H9 (cell line): ENCODE data around the gene CSTPP1. TPM values are rescaled to one million over a fixed set of nuclear protein-coding genes. Genes with fewer than 3 reads are reported as not detected.

ENCODE experiments used
- DNase-seq: peaks from one replicate; pipeline ENCODE4 v3.0.0-alpha.2; 2017
- H2AFZ ChIP-seq: one replicate; pipeline ENCODE4 v1.6.1; 2013; ENCODE audit warnings: mild to moderate bottlenecking, low read length, control low read depth, moderate library complexity
- H2AK5ac ChIP-seq: 2 replicates; pipeline ENCODE4 v1.6.1; 2013; ENCODE audit warnings: low read length, control low read depth, mixed read lengths; ENCODE audit not compliant: insufficient read length
- H2BK120ac ChIP-seq: one replicate; pipeline ENCODE4 v1.6.1; 2013; ENCODE audit warnings: low read depth, mild to moderate bottlenecking, low read length, control low read depth, inconsistent platforms; ENCODE audit not compliant: poor library complexity, severe bottlenecking
- H2BK12ac ChIP-seq: 2 replicates; pipeline ENCODE4 v1.6.1; 2013; ENCODE audit warnings: low read length, control low read depth, mixed read lengths, low read depth; ENCODE audit not compliant: insufficient read length
- H2BK15ac ChIP-seq: 2 replicates; pipeline ENCODE4 v1.6.1; 2013; ENCODE audit warnings: low read depth, low read length, control low read depth
- H2BK20ac ChIP-seq: one replicate; pipeline ENCODE4 v1.6.1; 2013; ENCODE audit warnings: low read depth, mild to moderate bottlenecking, low read length, control low read depth, inconsistent platforms; ENCODE audit not compliant: poor library complexity, severe bottlenecking
- H2BK5ac ChIP-seq: 2 replicates; pipeline ENCODE4 v1.6.1; 2013; ENCODE audit warnings: low read length, control low read depth, mixed read lengths; ENCODE audit not compliant: insufficient read length
- H3K14ac ChIP-seq: 2 replicates; pipeline ENCODE4 v1.6.1; 2013; ENCODE audit warnings: low read length, control low read depth; ENCODE audit not compliant: insufficient read depth
- H3K18ac ChIP-seq: 2 replicates; pipeline ENCODE4 v1.6.1; 2013; ENCODE audit warnings: low read depth, mild to moderate bottlenecking, mixed read lengths, low read length, control low read depth; ENCODE audit not compliant: insufficient read length
- H3K23ac ChIP-seq: 2 replicates; pipeline ENCODE4 v1.6.1; 2013; ENCODE audit warnings: low read length, control low read depth, mixed read lengths, low read depth; ENCODE audit not compliant: insufficient read length
- H3K23me2 ChIP-seq: 2 replicates; pipeline ENCODE4 v1.6.1; 2013; ENCODE audit warnings: low read depth, mild to moderate bottlenecking, mixed read lengths, low read length, control low read depth; ENCODE audit not compliant: insufficient read length, poor library complexity, severe bottlenecking
- H3K27ac ChIP-seq: 2 replicates; pipeline ENCODE4 v1.5.1; 2013; ENCODE audit warnings: low read length, control low read depth, mixed read lengths, low read depth; ENCODE audit not compliant: insufficient read length
- H3K27me3 ChIP-seq: 2 replicates; pipeline ENCODE4 v1.6.1; 2013; ENCODE audit warnings: low read length, control low read depth, inconsistent platforms; ENCODE audit not compliant: insufficient read depth
- H3K4ac ChIP-seq: 2 replicates; pipeline ENCODE4 v1.6.1; 2013; ENCODE audit warnings: low read depth, mild to moderate bottlenecking, control low read depth, inconsistent platforms, low read length, moderate library complexity
- H3K4me1 ChIP-seq: 2 replicates; pipeline ENCODE4 v1.6.1; 2013; ENCODE audit warnings: low read length, control low read depth, inconsistent platforms; ENCODE audit not compliant: insufficient read depth
- H3K4me2 ChIP-seq: 2 replicates; pipeline ENCODE4 v1.6.1; 2013; ENCODE audit warnings: low read length, control low read depth, mixed read lengths; ENCODE audit not compliant: insufficient read length, insufficient read depth
- H3K56ac ChIP-seq: 2 replicates; pipeline ENCODE4 v1.6.1; 2013; ENCODE audit warnings: low read depth, mild to moderate bottlenecking, mixed read lengths, low read length, control low read depth; ENCODE audit not compliant: insufficient read length
- H3K79me1 ChIP-seq: 2 replicates; pipeline ENCODE4 v1.6.1; 2013; ENCODE audit warnings: low read depth, mild to moderate bottlenecking, moderate library complexity, low read length, control low read depth, inconsistent platforms; ENCODE audit not compliant: insufficient read depth, poor library complexity, severe bottlenecking
- H3K79me2 ChIP-seq: 2 replicates; pipeline ENCODE4 v1.6.1; 2013; ENCODE audit warnings: low read length, control low read depth, inconsistent platforms; ENCODE audit not compliant: insufficient read depth
- H3K9ac ChIP-seq: 2 replicates; pipeline ENCODE4 v1.6.1; 2013; ENCODE audit warnings: low read length, control low read depth, mixed read lengths; ENCODE audit not compliant: insufficient read length; ENCODE audit errors: extremely low read depth
- H3K9me3 ChIP-seq: one replicate; pipeline ENCODE4 v1.6.1; 2013; ENCODE audit warnings: low read depth, low read length, inconsistent platforms; ENCODE audit not compliant: control insufficient read depth
- H3T11ph ChIP-seq: one replicate; pipeline ENCODE4 v1.6.1; 2013; ENCODE audit warnings: mild to moderate bottlenecking, low read length, control low read depth, inconsistent platforms
- H4K20me1 ChIP-seq: one replicate; pipeline ENCODE4 v1.6.1; 2013; ENCODE audit not compliant: control insufficient read depth, insufficient read length, insufficient read depth
- H4K5ac ChIP-seq: 2 replicates; pipeline ENCODE4 v1.6.1; 2013; ENCODE audit warnings: low read depth, mild to moderate bottlenecking, mixed read lengths, low read length, control low read depth; ENCODE audit not compliant: insufficient read length
- H4K8ac ChIP-seq: replicated peaks from 2 replicates; pipeline ENCODE4 v1.6.1; 2013; ENCODE audit warnings: low read length, control low read depth, mixed read lengths, low read depth; ENCODE audit not compliant: insufficient read length
- H4K91ac ChIP-seq: 2 replicates; pipeline ENCODE4 v1.6.1; 2013; ENCODE audit warnings: low read depth, mild to moderate bottlenecking, moderate library complexity, mixed read lengths, low read length, control low read depth; ENCODE audit not compliant: insufficient read length
- H3K27ac Mint-ChIP-seq, 3 experiments: 2 replicates in 2 of 3; 3 replicates in 1 of 3; pipeline ENCODE4 v1.8.0; 2020 to 2021; ENCODE audit warnings: mixed read lengths in 3 of 3, mild to moderate bottlenecking in 1 of 3, moderate library complexity in 1 of 3
- H3K27me3 Mint-ChIP-seq: 2 replicates; pipeline ENCODE4 v1.8.0; 2021; ENCODE audit warnings: low read depth, mild to moderate bottlenecking, moderate library complexity, mixed read lengths
- H3K36me3 Mint-ChIP-seq, 3 experiments: 2 replicates in 2 of 3; 3 replicates in 1 of 3; pipeline ENCODE4 v1.8.0; 2020 to 2021; ENCODE audit warnings: low read depth in 3 of 3, mixed read lengths in 3 of 3; ENCODE audit not compliant: insufficient read depth in 1 of 3
- H3K4me1 Mint-ChIP-seq, 2 experiments: 2 replicates each; pipeline ENCODE4 v1.8.0; 2020; ENCODE audit warnings: mixed read lengths in 2 of 2
- H3K4me3 Mint-ChIP-seq, 2 experiments: 2 replicates in 1 of 2; 3 replicates in 1 of 2; pipeline ENCODE4 v1.8.0; 2020 to 2021; ENCODE audit warnings: mild to moderate bottlenecking in 2 of 2, mixed read lengths in 2 of 2, moderate library complexity in 1 of 2
- H3K9me3 Mint-ChIP-seq, 2 experiments: 2 replicates in 1 of 2; 3 replicates in 1 of 2; pipeline ENCODE4 v1.8.0; 2020; ENCODE audit warnings: mild to moderate bottlenecking in 2 of 2, mixed read lengths in 2 of 2, moderate library complexity in 1 of 2
- CTCF ChIP-seq: fragments of 200-600 bp; sonication (generic); conservative IDR thresholded peaks from 3 replicates; pipeline ENCODE4 v1.8.0; 2021; ENCODE audit warnings: antibody characterized with exemption, mild to moderate bottlenecking
- WGBS: extraction: QIAGEN DNeasy Blood & Tissue Kit; methylation state at CpG from one replicate; pipeline ENCODE4 v1.1.7; 2013; ENCODE audit warnings: missing lambda C conversion rate, low lambda C conversion rate, mixed read lengths; ENCODE audit not compliant: insufficient read length; ENCODE audit errors: extremely low coverage; 5-methylcytosine and 5-hydroxymethylcytosine counted together
- total RNA-seq: library from RNA; stranded (reverse); gene quantifications from 2 replicates; pipeline ENCODE4 v1.2.1, GENCODE V29; 2021

CSTPP1 gene
- total RNA-seq, 1 experiment from 2014 or later: 21.2 TPM

GRCh38 chr11:47123094-47123493, 186.5 kb downstream of the CSTPP1 start:
- Mint-ChIP-seq H3K9me3 (peaks cover 2 to 5% of the 10 kb centered on the region in 2 experiments; a peak in 2 of 5 replicates), H3K27ac (no peak overlapping the region), H3K4me1 (peaks cover 12 to 17% of the 10 kb centered on the region in 2 experiments), H3K27me3 (no peaks in the 10 kb centered on the region), H3K4me3 (no peak overlapping the region), H3K36me3 (peaks cover 0 to 2% (median 0%) of the 10 kb centered on the region in 3 experiments; a peak in 3 of 7 replicates)
- no peaks in the 10 kb centered on the region for H3K79me2 ChIP-seq
- no peak overlapping the region for H2AFZ ChIP-seq
- H4K91ac ChIP-seq: no peak overlapping the region
- no peak overlapping the region for H2AK5ac ChIP-seq
- H3K4ac ChIP-seq: no peak overlapping the region
- H3K18ac ChIP-seq: no peak overlapping the region
- H3K4me1 ChIP-seq: peaks cover 5% of the 10 kb centered on the region; the same call in 1 of the 2 replicates
- H4K20me1 ChIP-seq: no peaks in the 10 kb centered on the region
- H3K9me3 ChIP-seq: no peaks in the 10 kb centered on the region
- no peak overlapping the region for H2BK12ac ChIP-seq
- H2BK120ac ChIP-seq: no peak overlapping the region
- no peak overlapping the region for H3K56ac ChIP-seq
- H3T11ph ChIP-seq: no peak overlapping the region
- H2BK15ac ChIP-seq: no peak overlapping the region
- H3K23ac ChIP-seq: no peak overlapping the region
- H2BK5ac ChIP-seq: no peak overlapping the region
- no CpG with 5 or more reads among the region's 2 CpGs for WGBS
- H3K27ac ChIP-seq: no peak overlapping the region
- TF ChIP-seq CTCF: no peak
- H3K4me2 ChIP-seq: no peak overlapping the region
- no peaks in the 10 kb centered on the region for H3K23me2 ChIP-seq
- no peaks in the 10 kb centered on the region for H3K79me1 ChIP-seq
- H4K5ac ChIP-seq: no peak overlapping the region
- H3K14ac ChIP-seq: no peak overlapping the region
- no peak overlapping the region for H3K9ac ChIP-seq
- DNase-seq: no peak
- H2BK20ac ChIP-seq: no peak overlapping the region
- no peaks in the 10 kb centered on the region for H3K27me3 ChIP-seq
- no peak overlapping the region for H4K8ac ChIP-seq
